Mesothelial cell of epicardium (in vitro differentiated cells): ENCODE measurements around the gene SLC2A1. TPM values are rescaled to one million over a fixed set of nuclear protein-coding genes. Genes with fewer than 3 reads are reported as not detected.

Experiments used
- DNase-seq, 2 experiments: peaks; one replicate each; pipeline ENCODE4 v3.0.0; 2021; ENCODE audit warnings: low spot score in 2 of 2; ENCODE audit not compliant: unreplicated experiment in 2 of 2
- H3K27ac Mint-ChIP-seq: 2 replicates; pipeline ENCODE4 v1.8.0; 2021; ENCODE audit warnings: mixed read lengths
- H3K27me3 Mint-ChIP-seq: 2 replicates; pipeline ENCODE4 v1.8.0; 2021; ENCODE audit warnings: low read depth, mixed read lengths
- H3K36me3 Mint-ChIP-seq: 2 replicates; pipeline ENCODE4 v1.8.0; 2021; ENCODE audit warnings: mixed read lengths
- H3K4me1 Mint-ChIP-seq: 2 replicates; pipeline ENCODE4 v1.8.0; 2021; ENCODE audit warnings: mixed read lengths
- H3K4me3 Mint-ChIP-seq: 2 replicates; pipeline ENCODE4 v1.8.0; 2021; ENCODE audit warnings: mild to moderate bottlenecking, moderate library complexity, mixed read lengths
- H3K9me3 Mint-ChIP-seq: 2 replicates; pipeline ENCODE4 v1.8.0; 2021; ENCODE audit warnings: mixed read lengths
- CTCF ChIP-seq: fragments of 200-600 bp; sonication (generic); IDR thresholded peaks from one replicate; pipeline ENCODE4 v1.5.0; 2021; ENCODE audit warnings: antibody characterized with exemption; ENCODE audit not compliant: unreplicated experiment
- total RNA-seq: library from RNA; stranded (reverse); gene quantifications from 3 replicates; pipeline ENCODE4 v1.2.1, GENCODE V29; 2021

Gene SLC2A1
- total RNA-seq, 1 donor from 2014 or later, result 786 TPM

GRCh38 chr1:42930178-42931107, 28.2 kb downstream of the SLC2A1 start:
- Mint-ChIP-seq H3K4me3 (no peak overlapping the region), H3K9me3 (no peaks in the 10 kb centered on the region), H3K4me1 (peaks cover 50% of the 10 kb centered on the region), H3K36me3 (peaks cover 44% of the 10 kb centered on the region), H3K27ac (peak overlapping the region; percentile 88), H3K27me3 (no peaks in the 10 kb centered on the region)
- no peak for TF ChIP-seq CTCF
- no peak for DNase-seq

DNA sequence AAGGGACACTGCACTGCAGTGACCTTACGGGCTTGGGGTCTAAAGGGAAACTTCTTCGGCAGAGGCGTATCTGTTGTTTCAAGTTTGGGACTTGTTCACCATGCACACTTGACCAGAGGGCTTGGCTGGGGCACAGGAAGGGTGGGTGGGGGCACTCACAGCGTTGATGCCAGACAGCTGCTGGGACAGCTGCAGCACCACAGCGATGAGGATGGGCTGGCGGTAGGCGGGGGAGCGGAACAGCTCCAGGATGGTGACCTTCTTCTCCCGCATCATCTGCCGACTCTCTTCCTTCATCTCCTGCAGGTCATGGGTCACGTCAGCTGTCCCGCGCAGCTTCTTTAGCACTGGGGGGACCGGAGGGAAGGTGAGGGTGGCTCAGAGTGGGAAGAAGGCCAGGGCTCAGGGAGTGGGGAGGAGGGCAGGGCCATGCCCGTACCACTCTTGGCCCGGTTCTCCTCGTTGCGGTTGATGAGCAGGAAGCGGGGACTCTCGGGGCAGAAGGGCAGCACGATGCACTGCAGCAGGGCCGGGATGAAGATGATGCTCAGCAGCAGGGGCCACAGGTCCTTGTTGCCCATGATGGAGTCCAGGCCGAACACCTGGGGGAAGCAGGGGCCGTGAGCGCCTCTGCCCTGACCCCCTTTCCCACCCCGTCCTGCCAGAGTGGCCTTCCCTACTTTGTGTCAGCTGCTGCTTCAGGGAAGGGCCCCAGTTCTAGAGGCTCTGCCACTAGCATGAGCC, 29.1 kb downstream of the SLC2A1 start:
- H3K4me3 Mint-ChIP-seq, result no peak overlapping the region
- H3K27me3 Mint-ChIP-seq, result no peaks in the 10 kb centered on the region
- no peak for DNase-seq
- H3K36me3 Mint-ChIP-seq, result peaks cover 44% of the 10 kb centered on the region
- peak overlapping the region; percentile 77 for H3K27ac Mint-ChIP-seq
- H3K9me3 Mint-ChIP-seq, result no peaks in the 10 kb centered on the region
- TF ChIP-seq CTCF, result no peak
- peaks cover 48% of the 10 kb centered on the region for H3K4me1 Mint-ChIP-seq

DNA sequence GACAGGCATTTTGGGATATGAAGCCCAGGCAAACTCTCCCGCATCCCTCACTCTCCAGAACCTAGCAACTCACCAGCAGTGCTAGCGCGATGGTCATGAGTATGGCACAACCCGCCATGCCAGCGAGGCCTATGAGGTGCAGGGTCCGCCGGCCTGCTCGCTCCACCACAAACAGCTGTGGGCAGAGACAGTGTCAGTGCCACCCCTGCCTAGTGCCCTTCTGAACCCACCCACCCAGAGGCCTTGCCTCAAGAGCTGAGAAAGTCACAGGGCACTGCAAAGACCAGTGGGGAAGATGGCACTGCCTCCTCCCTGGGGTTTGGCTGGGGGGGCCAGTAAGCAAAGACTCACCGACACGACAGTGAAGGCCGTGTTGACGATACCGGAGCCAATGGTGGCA, 29.8 kb downstream of the SLC2A1 start:
- DNase-seq, result no peak
- H3K36me3 Mint-ChIP-seq, result peaks cover 40% of the 10 kb centered on the region

DNA sequence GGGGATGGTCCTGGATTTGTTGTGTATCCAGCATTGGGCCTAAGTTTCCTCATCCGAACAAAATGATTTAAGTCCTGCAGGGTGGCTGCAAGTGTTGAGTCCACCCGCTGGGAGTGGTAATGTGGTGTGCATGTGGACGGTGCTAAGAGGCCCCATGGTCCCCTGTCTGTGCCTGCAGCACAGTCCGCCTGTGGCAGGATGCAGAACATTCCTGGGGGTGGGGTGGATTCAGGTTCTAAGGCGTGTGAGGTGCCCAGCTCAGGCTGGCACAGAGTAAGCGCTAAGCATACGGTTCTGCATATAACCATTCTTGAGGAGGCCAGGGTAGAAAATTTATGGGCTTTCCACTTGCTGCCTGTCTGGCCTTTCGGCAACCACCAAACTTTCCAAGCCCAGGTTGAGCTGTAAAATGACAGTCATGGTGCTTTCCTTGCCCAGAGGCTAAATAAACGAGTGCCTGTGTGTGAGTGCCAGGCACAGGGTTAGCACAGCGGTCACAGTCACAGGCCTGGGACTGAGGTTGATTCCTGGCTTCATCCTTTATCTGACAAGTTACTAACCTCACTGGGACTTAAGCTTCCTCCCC, 30.7 kb downstream of the SLC2A1 start:
- H3K4me3 Mint-ChIP-seq, result no peak overlapping the region
- DNase-seq, result no peak
- H3K27me3 Mint-ChIP-seq, result no peaks in the 10 kb centered on the region
- H3K27ac Mint-ChIP-seq, result peak overlapping the region; percentile 64
- peaks cover 42% of the 10 kb centered on the region for H3K4me1 Mint-ChIP-seq
- TF ChIP-seq CTCF, result no peak
- H3K36me3 Mint-ChIP-seq, result peaks cover 36% of the 10 kb centered on the region
- H3K9me3 Mint-ChIP-seq, result no peaks in the 10 kb centered on the region

More for the DNA sequence above, 29.8 kb downstream of the SLC2A1 start:
- TF ChIP-seq CTCF, result no peak
- H3K4me3 Mint-ChIP-seq, result no peak overlapping the region
- no peaks in the 10 kb centered on the region for H3K9me3 Mint-ChIP-seq
- H3K4me1 Mint-ChIP-seq, result peaks cover 45% of the 10 kb centered on the region
- peak overlapping the region; percentile 77 for H3K27ac Mint-ChIP-seq
- no peaks in the 10 kb centered on the region for H3K27me3 Mint-ChIP-seq

DNA sequence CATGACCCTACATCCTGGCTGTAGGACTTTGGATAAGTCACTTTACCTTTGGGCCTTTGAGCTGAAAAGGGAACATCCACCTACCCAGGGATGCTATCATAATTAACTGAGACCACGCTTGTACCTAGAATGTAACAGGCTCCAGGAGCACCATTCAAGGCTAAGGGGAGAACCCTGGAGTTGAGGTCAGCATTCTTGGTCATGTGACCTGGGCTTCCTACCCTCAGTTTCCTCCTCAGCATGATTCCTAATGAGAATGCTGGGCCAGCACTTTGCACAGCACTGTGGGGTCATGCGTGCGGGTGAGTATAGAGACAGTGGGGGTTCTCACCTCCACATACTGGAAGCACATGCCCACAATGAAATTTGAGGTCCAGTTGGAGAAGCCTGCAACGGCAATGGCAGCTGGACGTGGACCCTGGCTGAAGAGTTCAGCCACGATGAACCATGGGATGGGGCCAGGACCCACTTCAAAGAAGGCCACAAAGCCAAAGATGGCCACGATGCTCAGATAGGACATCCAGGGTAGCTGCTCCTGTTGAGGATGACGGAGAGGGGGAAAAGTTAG, 31.3 kb downstream of the SLC2A1 start:
- H3K4me1 Mint-ChIP-seq, result peaks cover 41% of the 10 kb centered on the region
- H3K4me3 Mint-ChIP-seq, result no peak overlapping the region
- DNase-seq, result no peak
- no peak for TF ChIP-seq CTCF
- H3K36me3 Mint-ChIP-seq, result peaks cover 36% of the 10 kb centered on the region
- H3K9me3 Mint-ChIP-seq, result no peaks in the 10 kb centered on the region
- no peaks in the 10 kb centered on the region for H3K27me3 Mint-ChIP-seq
- H3K27ac Mint-ChIP-seq, result peak overlapping the region; percentile 64
